ENCODE data around the gene IRF8.
"Not testable (repeated sequence)": the region's sequence is repeated elsewhere in the genome, so short reads cannot be mapped to it uniquely, and the experiment has no call there.

Gene IRF8

GRCh38 chr16:85853547-85854545, 45.1 kb upstream of the IRF8 start:
- H3K36me3 ChIP-seq, result no peaks in the 10 kb centered on the region
- H3K27ac ChIP-seq, result no peak overlapping the region
- DNase-seq, result no peak
- no peaks in the 10 kb centered on the region for H3K27me3 ChIP-seq (ENCODE audit: insufficient read depth, low read depth, severe bottlenecking)
- no peak for TF ChIP-seq CTCF (IDR thresholded peaks at IDR 0.05; ENCODE audit: low read depth, low read length)
- H3K9me3 ChIP-seq (ENCODE audit: severe bottlenecking), result no peaks in the 10 kb centered on the region
- H3K4me3 ChIP-seq (ENCODE audit: low read depth, low read length), result no peak overlapping the region

GRCh38 chr16:85854935-85855334, 44.0 kb upstream of the IRF8 start:
- Histone ChIP-seq H3K36me3 (no peaks in the 10 kb centered on the region), H3K9me3 (ENCODE audit: severe bottlenecking) (no peaks in the 10 kb centered on the region), H3K27ac (no peak overlapping the region), H3K27me3 (ENCODE audit: insufficient read depth, low read depth, severe bottlenecking) (no peaks in the 10 kb centered on the region), H3K4me3 (ENCODE audit: low read depth, low read length) (no peak overlapping the region)
- TF ChIP-seq CTCF (IDR thresholded peaks at IDR 0.05; ENCODE audit: low read depth, low read length), result no peak
- no peak for DNase-seq

GRCh38 chr16:85856079-85856478, 42.9 kb upstream of the IRF8 start:
- Histone ChIP-seq H3K9me3 (ENCODE audit: severe bottlenecking) (no peaks in the 10 kb centered on the region), H3K27me3 (ENCODE audit: insufficient read depth, low read depth, severe bottlenecking) (no peaks in the 10 kb centered on the region), H3K4me3 (ENCODE audit: low read depth, low read length) (no peak overlapping the region), H3K27ac (no peak overlapping the region), H3K36me3 (no peaks in the 10 kb centered on the region)
- TF ChIP-seq CTCF (IDR thresholded peaks at IDR 0.05; ENCODE audit: low read depth, low read length), result no peak
- no peak for DNase-seq

GRCh38 chr16:85856585-85856984, 42.4 kb upstream of the IRF8 start:
- H3K27me3 ChIP-seq (ENCODE audit: insufficient read depth, low read depth, severe bottlenecking), result no peaks in the 10 kb centered on the region
- no peaks in the 10 kb centered on the region for H3K36me3 ChIP-seq
- DNase-seq, result no peak
- no peaks in the 10 kb centered on the region for H3K9me3 ChIP-seq (ENCODE audit: severe bottlenecking)
- H3K27ac ChIP-seq, result no peak overlapping the region
- no peak overlapping the region for H3K4me3 ChIP-seq (ENCODE audit: low read depth, low read length)
- TF ChIP-seq CTCF (IDR thresholded peaks at IDR 0.05; ENCODE audit: low read depth, low read length), result no peak

GRCh38 chr16:85857406-85857805, 41.6 kb upstream of the IRF8 start:
- H3K27me3 ChIP-seq (ENCODE audit: insufficient read depth, low read depth, severe bottlenecking), result no peaks in the 10 kb centered on the region
- no peak for DNase-seq
- TF ChIP-seq CTCF (IDR thresholded peaks at IDR 0.05; ENCODE audit: low read depth, low read length), result no peak

GRCh38 chr16:85858571-85858970, 40.4 kb upstream of the IRF8 start:
- not testable (repeated sequence) for H3K4me3 ChIP-seq (ENCODE audit: low read depth, low read length); H3K27ac ChIP-seq; H3K9me3 ChIP-seq (ENCODE audit: severe bottlenecking); DNase-seq; H3K27me3 ChIP-seq (ENCODE audit: insufficient read depth, low read depth, severe bottlenecking); H3K36me3 ChIP-seq

More at GRCh38 chr16:85857406-85857805, 41.6 kb upstream of the IRF8 start:
- Histone ChIP-seq H3K36me3 (no peaks in the 10 kb centered on the region), H3K9me3 (ENCODE audit: severe bottlenecking) (no peaks in the 10 kb centered on the region), H3K4me3 (ENCODE audit: low read depth, low read length) (no peak overlapping the region), H3K27ac (no peak overlapping the region)

All from WERI-Rb-1 (cell line).